Measurements from ENCODE around the gene CREB3L4. TPM values are rescaled to one million over a fixed set of nuclear protein-coding genes. Genes with fewer than 3 reads are reported as not detected.

Gene CREB3L4
- total and polyA plus RNA-seq, 2 of the 13 experiments (the other 11 are each of a cell fraction or from before 2014, with no cell fraction given): 9.9 to 18.7 TPM

GRCh38 chr1:153970346-153970745 is 2.6 kb downstream of the CREB3L4 start:
- POLR2A ChIA-PET: interaction anchor here (10.0 kb wide), 1 partner anchor 7 kb away, joined by 209 read pairs; the partner anchor contains the start of gene JTB

DNA sequence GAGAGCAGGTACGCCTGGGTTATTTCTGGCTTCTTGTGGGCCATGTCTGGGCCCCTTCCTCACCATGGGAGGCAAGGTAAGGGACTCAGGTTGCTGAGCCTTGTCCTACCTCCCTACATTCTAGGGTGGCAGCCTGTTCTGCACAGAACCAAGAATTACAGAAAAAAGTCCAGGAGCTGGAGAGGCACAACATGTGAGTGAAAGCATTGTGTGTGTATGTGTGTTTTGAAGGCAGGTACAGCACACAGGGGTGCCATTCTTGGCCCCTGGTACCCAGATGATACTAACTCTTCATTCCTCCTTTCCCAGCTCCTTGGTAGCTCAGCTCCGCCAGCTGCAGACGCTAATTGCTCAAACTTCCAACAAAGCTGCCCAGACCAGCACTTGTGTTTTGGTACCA is 5.4 kb downstream of the CREB3L4 start:
- FAIRE-seq: no peak

More at GRCh38 chr1:153970346-153970745, 2.6 kb downstream of the CREB3L4 start:
- no peak for FAIRE-seq
- H3K27ac ChIP-seq (ENCODE audit: extremely low read length, insufficient read depth, low read length): no peak overlapping the region
- no peaks in the 10 kb centered on the region for H3K27me3 ChIP-seq (ENCODE audit: control insufficient read depth in 1 of 2, insufficient read depth in 2 of 2, low read length in 2 of 2)
- no peak for ATAC-seq
- CTCF ChIA-PET (ENCODE audit: low intra/inter-chr PET ratio, low total read pairs): no interaction called here
- H3K4me1 ChIP-seq (ENCODE audit: insufficient read depth, low read length): peaks cover 24% of the 10 kb centered on the region
- in situ Hi-C loops (cut with HindIII; ENCODE audit: extremely low pct_ligation_motif_present, low pct_unique_long_range_greater_than_20kb) (no loop called here), intact Hi-C loops (cut with micrococcal nuclease; ENCODE audit: unreplicated experiment) (no loop called here)
- H3K36me3 ChIP-seq (replicated peaks in 1 of 2; ENCODE audit: control insufficient read depth in 1 of 2, insufficient read depth in 2 of 2, low read length in 2 of 2): peaks cover 1 to 13% of the 10 kb centered on the region in 2 experiments; a peak in 4 of 5 replicates
- no peaks in the 10 kb centered on the region for H3K9me3 ChIP-seq (ENCODE audit: low read length)
- no peak overlapping the region for H2AFZ ChIP-seq (ENCODE audit: low read length)
- no peak overlapping the region for H3K4me3 ChIP-seq (replicated peaks in 1 of 3; ENCODE audit: insufficient read depth in 1 of 3, low read depth in 2 of 3, low read length in 3 of 3)
- H4K20me1 ChIP-seq (ENCODE audit: insufficient read depth, low read length): no peaks in the 10 kb centered on the region
- no TSS peak for BruUV-seq (replicated peaks)
- H3K79me2 ChIP-seq (ENCODE audit: insufficient read depth, low read length): no peaks in the 10 kb centered on the region
- no peak for DNase-seq (ENCODE audit: low spot score)
- WGBS (ENCODE audit: low lambda C conversion rate): no CpG with 5 or more reads among the region's 2 CpGs
- no peak for TF ChIP-seq HNF1B (CRISPR knock-in tag; IDR thresholded peaks at IDR 0.05)
- TF ChIP-seq SMAD3 (CRISPR knock-in tag; IDR thresholded peaks at IDR 0.05): no peak
- no peak for TF ChIP-seq MLLT10 (CRISPR knock-in tag; IDR thresholded peaks at IDR 0.05)
- TF ChIP-seq RNF2 (conservative IDR thresholded peaks at IDR 0.05; ENCODE audit: low read depth): no peak
- no peak for TF ChIP-seq TCF7L2 (IDR thresholded peaks at IDR 0.05; ENCODE audit: low read depth, low read length)
- no peak overlapping the region for H3K4me2 ChIP-seq (ENCODE audit: low read depth, low read length)
- no peak overlapping the region for H3K9ac ChIP-seq (ENCODE audit: insufficient read depth, low read depth, low read length)

More for the DNA sequence above, 5.4 kb downstream of the CREB3L4 start:
- 96% methylated on average over 3 of the region's 3 CpGs for WGBS (ENCODE audit: low lambda C conversion rate)
- BruUV-seq (replicated peaks): no TSS peak
- no peak overlapping the region for H3K4me2 ChIP-seq (ENCODE audit: low read depth, low read length)
- CTCF ChIA-PET (ENCODE audit: low intra/inter-chr PET ratio, low total read pairs): no interaction called here
- no peaks in the 10 kb centered on the region for H3K27me3 ChIP-seq (ENCODE audit: control insufficient read depth in 1 of 2, insufficient read depth in 2 of 2, low read length in 2 of 2)
- no peak for ATAC-seq
- H3K9me3 ChIP-seq (ENCODE audit: low read length): no peaks in the 10 kb centered on the region
- H3K4me1 ChIP-seq (ENCODE audit: insufficient read depth, low read length): peaks cover 27% of the 10 kb centered on the region
- peaks cover 1 to 19% of the 10 kb centered on the region in 2 experiments; a peak in 4 of 5 replicates for H3K36me3 ChIP-seq (replicated peaks in 1 of 2; ENCODE audit: control insufficient read depth in 1 of 2, insufficient read depth in 2 of 2, low read length in 2 of 2)
- H3K79me2 ChIP-seq (ENCODE audit: insufficient read depth, low read length): peaks cover 16% of the 10 kb centered on the region
- intact Hi-C loops (cut with micrococcal nuclease; ENCODE audit: unreplicated experiment): no loop called here
- no peak overlapping the region for H2AFZ ChIP-seq (ENCODE audit: low read length)
- TF ChIP-seq DPF2 (CRISPR knock-in tag; IDR thresholded peaks at IDR 0.05; ENCODE audit: borderline replicate concordance, low read depth) (no peak), ZNF747 (CRISPR knock-in tag; IDR thresholded peaks at IDR 0.05; ENCODE audit: borderline replicate concordance) (no peak), POLR2A (IDR thresholded peaks at IDR 0.05; ENCODE audit: insufficient read depth in 1 of 2, low read depth in 2 of 2, low read length in 2 of 2) (peak in 1 of 2 experiments; percentile 37; a peak in 2 of 4 replicates), KDM2A (CRISPR knock-in tag; IDR thresholded peaks at IDR 0.05; ENCODE audit: borderline replicate concordance, low read depth) (no peak)
- TF ChIP-seq, protein P1, sequence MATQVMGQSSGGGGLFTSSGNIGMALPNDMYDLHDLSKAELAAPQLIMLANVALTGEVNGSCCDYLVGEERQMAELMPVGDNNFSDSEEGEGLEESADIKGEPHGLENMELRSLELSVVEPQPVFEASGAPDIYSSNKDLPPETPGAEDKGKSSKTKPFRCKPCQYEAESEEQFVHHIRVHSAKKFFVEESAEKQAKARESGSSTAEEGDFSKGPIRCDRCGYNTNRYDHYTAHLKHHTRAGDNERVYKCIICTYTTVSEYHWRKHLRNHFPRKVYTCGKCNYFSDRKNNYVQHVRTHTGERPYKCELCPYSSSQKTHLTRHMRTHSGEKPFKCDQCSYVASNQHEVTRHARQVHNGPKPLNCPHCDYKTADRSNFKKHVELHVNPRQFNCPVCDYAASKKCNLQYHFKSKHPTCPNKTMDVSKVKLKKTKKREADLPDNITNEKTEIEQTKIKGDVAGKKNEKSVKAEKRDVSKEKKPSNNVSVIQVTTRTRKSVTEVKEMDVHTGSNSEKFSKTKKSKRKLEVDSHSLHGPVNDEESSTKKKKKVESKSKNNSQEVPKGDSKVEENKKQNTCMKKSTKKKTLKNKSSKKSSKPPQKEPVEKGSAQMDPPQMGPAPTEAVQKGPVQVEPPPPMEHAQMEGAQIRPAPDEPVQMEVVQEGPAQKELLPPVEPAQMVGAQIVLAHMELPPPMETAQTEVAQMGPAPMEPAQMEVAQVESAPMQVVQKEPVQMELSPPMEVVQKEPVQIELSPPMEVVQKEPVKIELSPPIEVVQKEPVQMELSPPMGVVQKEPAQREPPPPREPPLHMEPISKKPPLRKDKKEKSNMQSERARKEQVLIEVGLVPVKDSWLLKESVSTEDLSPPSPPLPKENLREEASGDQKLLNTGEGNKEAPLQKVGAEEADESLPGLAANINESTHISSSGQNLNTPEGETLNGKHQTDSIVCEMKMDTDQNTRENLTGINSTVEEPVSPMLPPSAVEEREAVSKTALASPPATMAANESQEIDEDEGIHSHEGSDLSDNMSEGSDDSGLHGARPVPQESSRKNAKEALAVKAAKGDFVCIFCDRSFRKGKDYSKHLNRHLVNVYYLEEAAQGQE (IDR thresholded peaks at IDR 0.05; ENCODE audit: borderline replicate concordance in 1 of 2, low read depth in 1 of 2, low read length in 2 of 2): no peak
- H3K9ac ChIP-seq (ENCODE audit: insufficient read depth, low read depth, low read length): no peak overlapping the region
- DNase-seq (ENCODE audit: low spot score): no peak
- no peak overlapping the region for H3K4me3 ChIP-seq (replicated peaks in 1 of 3; ENCODE audit: insufficient read depth in 1 of 3, low read depth in 2 of 3, low read length in 3 of 3)
- no peak overlapping the region for H3K27ac ChIP-seq (ENCODE audit: extremely low read length, insufficient read depth, low read length)
- in situ Hi-C loops (cut with HindIII; ENCODE audit: extremely low pct_ligation_motif_present, low pct_unique_long_range_greater_than_20kb): no loop called here
- H4K20me1 ChIP-seq (ENCODE audit: insufficient read depth, low read length): no peaks in the 10 kb centered on the region
- POLR2A ChIA-PET: no interaction called here

Data from HepG2 (cell line).